GM18858 (cell line): ENCODE data around the gene ALLC.
"Not testable (repeated sequence)": the region's sequence is repeated elsewhere in the genome, so short reads cannot be mapped to it uniquely, and the experiment has no call there.

Experiments used
- ATAC-seq: cut with Tn5 transposase; IDR thresholded peaks from one replicate; pipeline ENCODE4 v1.9.1; 2021; ENCODE audit not compliant: unreplicated experiment

The ALLC gene

DNA sequence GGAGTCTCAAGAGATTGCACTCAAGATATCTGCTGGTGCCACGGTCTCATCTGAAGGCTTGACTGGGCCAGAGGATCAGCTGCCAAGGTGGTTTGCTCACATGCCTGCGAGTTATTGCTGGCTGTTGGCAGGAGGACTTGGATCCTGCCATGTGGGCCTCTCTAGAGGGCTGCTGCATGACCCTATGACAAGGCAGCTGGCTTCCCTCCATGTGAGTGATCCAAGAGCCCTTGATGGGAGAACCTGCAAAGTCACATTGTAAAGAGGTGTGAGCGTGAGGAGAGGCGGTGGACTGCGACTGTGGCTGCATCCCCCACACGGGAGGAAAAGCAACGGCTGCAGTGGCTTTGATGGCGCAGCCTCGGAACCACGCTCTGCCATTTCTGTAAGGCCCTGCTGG, 4.0 kb upstream of the ALLC start:
- no peak for ATAC-seq

DNA sequence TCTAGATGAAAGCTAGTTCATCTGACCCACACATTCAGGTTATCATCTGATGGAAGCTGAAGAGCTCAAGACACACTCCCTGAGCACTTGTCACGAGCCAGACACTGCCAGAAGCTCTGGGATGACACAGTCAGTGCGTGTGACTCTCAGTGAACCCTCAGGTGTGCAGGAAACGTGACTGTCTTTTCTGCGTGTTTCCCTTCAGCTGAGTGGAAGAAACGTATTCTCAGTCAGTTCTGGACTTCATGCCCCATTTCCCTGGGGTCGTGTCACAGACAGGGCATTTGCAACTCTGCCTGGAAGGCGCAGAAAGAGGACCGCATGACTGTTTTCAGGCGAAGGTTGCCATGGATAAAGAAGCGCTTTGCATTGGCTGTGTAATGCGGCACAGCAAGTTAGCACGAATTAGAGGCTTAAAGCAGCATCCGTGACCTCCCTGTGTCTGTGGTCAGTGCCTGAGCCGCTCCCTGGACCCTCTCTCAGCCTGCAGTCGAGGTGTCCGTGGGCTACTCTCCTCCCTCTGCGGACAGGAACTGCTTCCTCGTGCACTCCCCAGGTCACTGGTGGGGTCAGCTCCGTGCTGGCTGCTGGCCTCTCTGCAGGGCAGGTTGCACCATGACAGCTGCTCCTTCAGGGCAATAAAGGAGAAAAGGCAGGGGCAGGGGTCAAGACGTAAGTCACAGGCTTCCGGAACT, 3.3 kb upstream of the ALLC start:
- ATAC-seq = no peak

DNA sequence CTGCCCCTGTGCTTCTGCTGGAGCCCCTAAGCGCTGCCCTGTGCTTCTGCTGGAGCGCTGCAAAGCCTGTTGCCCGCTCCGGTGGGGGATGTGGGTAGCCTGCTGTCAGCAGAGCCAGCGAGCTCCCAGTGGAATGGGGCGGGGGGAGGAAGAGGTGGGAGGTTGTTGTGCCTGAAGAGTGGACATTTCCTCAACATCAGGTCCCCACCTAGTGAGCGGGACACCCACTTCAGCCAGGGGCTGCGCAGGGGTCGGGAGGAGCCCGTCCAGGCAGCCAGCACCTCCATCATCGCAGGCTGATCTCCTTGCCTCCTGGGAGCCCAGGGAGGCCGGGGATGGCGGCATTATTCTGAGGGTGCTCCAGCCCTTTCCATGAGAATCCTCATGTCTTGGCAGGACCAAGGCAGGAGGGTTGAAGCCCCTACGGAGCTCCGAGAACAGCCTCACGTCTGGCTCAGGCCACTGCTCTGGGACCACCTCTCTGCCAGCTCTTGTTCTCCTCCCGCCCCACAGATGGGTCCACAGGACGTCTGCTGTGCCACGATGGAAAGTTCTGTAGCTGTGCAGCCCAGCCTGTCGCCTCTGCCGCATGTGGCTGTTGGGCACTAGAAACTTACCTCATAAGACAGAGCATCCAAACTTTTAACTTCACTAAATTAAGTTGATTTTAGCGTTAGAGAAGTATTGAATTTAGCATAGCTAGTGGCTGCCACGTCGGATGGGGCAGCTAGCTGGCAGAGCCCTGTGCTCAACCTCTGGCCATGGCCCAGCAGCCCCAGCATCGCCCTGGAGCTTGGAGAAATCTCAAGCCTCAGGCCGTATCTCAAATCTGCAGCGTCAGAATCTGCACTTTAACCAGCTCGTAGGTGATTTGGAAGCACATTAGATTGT, 1.9 kb upstream of the ALLC start:
- no peak for ATAC-seq

DNA sequence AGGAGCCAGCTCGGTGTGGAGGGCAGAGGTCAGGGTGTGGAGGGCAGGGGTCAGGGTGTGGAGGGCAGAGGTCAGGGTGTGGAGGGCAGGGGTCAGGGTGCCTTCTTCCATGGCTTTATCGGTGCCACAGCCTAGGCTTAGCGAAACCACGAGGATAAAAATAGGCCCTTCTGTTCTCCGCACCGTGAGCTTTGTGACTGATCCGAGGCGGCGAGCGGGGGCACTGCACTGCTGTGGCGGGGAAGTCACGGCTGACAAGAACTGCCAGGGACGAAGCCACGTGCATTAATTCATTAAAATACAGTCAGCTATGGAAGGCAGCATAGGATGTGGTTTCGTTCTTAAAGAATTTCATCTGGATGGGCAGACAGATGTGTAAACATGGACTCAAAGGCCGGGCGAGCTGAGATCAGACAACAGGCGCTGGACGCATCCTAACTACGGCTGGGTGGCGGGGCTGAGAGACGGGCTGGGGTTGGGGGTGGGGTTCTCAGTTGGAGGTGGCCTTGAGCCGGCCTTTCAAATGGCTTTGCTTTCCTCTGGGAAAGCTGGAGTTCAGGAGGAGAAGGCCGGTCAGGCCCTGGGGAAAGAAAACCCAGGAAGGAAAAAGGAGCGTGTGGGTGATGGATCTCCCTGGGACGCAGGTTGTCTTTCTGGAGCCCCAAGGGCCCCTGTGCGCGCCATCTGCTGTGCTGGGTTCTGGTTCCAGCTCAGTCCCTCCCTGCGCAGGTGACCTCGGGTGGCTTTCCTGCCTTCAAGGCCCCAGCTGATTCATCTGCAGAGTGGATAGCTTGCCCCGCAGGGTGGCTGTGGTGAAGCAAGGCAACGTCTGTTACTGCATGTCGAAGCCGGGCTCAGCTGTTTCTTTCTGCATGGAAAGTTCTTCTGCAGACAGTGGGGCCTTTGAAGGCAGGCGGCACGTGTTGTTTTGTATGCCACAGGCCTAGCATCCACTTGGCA, 958 bp upstream of the ALLC start:
- no peak for ATAC-seq

DNA sequence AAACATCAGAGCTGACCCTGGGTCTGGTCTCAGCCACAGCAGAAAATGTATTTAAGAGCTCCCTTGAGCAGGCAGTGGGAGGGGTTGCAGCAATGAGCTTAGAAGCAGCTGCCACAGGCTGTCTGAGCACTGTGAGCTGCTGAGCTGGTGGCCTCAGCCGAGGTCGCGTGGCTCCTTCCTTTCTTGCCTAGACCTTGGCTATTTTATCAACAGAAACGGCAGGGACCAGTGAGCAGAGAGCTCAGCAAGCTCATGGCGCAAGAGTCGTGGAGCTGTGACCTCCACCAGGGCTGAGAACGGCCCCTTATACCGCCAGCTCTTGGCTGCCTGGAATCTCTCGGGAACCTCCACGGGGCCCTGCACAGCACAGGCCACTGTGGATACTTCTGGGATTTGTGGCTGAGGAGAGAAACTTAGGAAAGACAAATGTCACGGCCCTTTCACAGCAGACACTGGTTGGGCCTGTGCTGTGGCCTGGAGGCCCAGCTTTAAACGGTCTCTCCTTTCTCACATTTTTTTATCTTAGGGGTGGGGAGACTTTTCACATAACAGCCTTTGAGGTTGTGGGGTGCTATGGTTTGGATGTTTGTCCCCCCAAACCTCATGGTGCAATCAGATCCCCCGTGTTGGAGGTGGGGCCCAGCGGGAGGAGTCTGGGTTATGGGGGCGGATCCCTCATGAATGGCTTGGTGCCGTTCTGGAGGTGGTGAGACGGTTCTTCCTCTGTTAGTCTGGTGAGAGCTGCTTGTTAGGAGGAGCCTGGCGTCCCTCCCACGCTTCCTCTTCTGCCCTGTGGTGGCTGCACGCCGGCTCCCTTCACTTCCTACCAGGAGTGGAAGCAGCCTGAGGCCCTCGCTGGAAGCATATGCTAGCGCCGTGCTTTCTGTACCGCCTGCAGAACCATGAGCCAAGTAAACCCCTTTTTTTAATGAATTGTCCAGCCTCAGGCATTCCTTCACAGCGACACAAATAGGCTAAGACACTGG, 1.7 kb downstream of the ALLC start:
- ATAC-seq = no peak

DNA sequence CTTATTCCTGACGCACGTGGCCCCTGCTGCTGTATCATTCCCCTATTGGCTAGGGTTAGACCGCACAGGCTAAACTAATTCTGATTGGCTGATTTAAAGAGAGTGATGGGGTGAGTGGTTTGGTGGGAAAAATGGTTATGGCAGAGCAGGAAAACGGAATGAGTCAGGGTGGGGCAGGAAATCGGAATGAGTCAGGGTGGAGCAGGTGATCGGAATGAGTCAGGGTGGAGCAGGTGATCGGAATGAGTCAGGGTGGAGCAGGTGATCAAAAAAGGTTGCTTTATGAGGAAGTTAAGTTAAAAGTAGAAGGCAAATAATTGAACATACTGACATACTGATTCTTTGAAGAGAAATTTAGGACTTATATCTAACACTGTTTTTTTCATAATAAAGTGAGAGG, 2.6 kb downstream of the ALLC start:
- not testable (repeated sequence) for ATAC-seq

DNA sequence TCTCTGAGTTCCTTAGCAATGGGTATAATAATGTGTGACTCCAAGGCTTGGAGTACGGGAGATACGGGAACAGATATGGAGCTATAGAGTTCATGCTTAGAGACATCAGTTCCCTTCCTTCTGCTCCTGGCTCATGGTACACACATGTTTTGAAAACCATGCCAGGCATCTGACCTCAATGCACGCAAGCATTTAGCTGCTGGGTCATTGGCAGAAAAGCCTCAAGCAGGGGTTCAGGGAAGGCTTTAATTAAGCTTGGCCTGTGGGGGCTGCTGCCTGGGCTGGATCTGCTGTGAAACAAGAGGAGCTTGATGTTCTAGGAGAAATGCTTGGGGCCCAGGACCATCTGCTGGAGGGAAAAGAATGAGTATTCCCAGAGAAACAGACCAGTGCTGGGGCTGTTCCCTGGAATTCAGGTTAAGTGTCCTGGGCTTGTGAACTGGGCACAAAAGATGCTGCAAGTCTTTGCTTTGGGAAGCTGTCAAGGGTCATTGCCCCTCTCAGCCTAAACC, 3.2 kb downstream of the ALLC start:
- no peak for ATAC-seq

DNA sequence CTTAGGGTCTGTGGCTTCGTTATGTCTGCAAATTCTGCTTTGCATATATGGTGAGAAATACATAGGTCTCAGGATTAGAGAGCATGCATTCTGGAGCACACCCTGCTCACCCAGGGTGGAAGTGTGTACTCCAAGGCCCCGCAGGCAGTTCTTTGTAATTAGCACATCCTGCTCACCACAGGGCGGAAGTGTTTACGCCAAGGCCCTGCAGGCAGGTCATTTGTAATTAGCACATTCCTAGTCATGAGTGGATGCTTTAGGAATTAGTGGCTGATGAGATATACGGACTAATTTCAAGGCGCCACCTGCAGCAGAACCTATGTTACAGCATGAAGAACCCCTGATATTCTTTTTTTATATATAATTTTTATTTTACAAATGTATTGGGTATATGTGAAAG, 4.2 kb downstream of the ALLC start:
- no peak for ATAC-seq

DNA sequence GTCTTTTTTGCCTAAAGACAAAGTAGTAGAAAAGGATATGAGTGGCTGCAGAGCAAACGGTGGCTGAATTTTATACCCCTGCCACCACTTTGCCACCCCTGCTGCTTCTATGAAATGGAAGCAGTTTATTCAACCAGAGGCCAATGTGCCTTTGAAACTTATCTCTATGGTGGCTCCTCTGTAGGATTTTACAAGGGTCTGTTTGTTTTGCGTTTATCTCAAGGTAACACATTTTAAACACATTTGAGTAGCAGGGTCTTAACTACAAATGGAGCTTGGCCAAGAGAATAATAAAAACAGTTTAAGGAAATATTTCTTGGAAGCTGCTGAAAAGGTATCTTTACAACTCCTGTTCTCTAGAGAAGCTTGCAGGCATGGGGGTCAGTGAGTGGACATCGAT, 6.1 kb downstream of the ALLC start:
- ATAC-seq = no peak

DNA sequence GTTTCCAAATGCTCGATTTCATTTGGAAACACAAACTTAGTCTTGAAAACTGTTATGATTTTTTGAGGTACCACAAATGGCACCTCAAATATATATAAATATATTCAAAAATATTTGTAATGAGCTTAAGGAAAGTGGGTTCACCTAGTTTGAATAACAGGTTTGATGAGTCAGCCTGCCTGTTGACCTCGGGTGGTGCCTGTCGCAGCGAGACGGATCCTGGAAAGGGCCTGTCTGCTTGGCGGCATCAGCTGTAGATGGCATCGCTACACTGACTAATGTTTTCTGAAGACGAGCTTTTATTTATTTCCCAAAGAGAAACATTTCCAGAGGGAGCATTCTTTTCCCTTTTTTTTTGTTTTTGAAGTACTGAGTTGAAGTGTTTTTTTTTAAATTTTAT, 6.9 kb downstream of the ALLC start:
- ATAC-seq = no peak

DNA sequence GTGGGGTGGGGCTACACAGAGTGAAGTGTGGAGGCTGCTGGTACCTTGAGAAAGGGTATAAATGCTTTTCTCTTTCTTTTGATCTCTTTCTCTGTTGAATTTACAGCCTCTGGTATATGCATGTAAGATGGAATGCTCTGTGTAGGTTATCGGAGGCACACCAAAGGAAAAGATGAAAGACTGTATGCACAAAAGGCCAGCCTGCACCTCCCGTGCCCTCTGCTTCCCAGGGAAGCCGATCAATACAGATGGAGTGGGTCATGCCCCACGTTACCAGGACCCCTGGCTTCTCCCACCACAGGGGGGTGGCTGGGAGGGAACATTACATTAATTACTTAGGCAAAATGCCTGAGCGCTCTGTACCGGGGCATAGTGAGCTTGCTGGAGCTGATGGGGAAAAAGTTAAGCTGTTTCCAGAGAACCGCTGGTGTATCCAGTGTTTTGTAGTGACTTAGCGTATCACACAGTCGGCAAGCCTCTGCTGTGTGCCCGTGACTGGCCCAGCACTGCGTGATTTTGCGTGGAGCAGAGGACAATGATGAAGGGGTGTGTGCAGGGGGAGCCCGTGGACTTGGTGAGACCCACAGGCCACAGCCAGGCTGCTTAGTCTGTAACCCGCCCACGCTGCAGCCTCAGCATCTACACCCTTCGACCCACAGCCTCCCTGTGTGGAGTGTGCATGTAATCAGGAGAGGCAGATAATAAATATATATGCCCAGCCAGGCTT, 8.0 kb downstream of the ALLC start:
- ATAC-seq = no peak

DNA sequence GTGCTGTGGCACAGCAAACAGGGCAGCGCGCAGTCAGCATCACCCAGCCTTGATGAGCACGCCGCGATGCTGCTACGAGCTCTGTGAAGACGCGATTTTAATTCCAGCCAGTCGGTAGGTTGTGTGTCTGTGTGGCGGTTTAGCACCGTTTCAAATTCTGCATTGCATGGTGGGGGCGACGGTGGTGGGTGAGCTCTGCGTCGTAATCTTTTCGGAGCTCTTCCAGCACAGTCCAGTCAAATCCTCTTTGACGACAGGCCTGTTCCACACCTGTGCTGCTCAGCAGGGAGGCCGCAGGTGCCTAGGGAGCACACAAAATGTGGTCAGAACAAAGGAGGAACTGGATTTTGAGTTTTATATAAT, 8.6 kb downstream of the ALLC start:
- ATAC-seq = no peak

DNA sequence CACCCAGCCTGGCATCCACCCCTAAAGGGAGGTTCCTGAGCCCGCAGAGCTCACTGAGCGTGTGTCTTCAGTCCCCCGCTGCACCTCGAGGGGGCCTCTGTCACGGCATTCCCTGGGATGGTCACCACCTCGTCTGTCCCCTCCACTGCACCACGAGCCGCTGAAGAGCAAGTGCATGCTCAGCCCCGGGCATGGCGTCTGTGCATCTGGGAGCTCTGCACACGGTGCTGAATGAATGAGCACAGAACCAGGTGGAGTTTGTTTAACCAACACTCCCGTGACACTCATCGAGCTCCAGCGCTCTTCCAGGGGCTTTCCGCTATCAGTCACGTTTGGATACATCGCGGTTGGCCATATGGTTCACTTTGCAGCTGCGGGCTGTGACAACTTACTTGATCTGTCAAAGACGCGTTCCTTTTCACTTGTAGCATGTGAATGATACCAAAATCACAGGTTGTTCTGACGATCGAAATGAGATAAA, 9.2 kb downstream of the ALLC start:
- ATAC-seq = no peak

DNA sequence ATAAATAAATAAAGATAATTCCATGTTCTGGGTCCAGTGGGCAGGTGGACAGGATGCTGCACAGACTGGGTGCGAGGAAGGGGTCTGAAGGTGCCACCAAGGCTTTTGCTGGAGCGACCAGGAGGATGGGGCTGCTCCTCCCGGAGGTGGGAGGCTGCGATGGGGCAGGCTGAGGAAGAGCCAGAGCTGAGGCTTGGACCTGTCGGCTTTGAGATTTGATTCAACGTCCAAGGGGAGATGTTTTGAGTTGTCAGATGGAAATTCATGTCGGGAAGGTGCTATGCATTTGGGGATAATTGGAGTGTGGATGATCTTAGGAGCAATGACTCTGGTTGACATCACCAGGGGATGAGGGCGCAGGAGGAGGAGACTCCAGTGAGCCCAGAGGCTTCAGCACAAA, 11.7 kb downstream of the ALLC start:
- ATAC-seq = no peak

DNA sequence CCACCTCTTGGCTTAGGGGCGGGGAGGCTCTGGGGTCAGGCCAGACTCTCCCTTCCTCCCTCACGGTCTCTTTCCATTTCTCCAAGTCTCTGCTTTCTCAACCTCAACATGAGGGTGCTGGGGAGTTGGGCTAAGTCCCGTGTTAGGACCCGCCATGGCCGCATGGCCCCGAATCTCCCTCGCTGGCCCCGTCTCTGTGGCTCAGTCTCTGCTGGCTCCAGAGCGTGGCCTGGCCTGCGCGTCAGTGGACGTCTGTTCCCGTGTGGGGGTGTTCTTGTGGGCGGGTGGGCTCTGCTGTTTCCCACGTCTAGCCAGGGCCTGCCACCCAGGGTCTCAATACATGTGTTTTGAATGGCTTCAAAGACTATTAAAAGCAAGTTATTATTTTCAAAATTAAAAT, 12.4 kb downstream of the ALLC start:
- no peak for ATAC-seq

DNA sequence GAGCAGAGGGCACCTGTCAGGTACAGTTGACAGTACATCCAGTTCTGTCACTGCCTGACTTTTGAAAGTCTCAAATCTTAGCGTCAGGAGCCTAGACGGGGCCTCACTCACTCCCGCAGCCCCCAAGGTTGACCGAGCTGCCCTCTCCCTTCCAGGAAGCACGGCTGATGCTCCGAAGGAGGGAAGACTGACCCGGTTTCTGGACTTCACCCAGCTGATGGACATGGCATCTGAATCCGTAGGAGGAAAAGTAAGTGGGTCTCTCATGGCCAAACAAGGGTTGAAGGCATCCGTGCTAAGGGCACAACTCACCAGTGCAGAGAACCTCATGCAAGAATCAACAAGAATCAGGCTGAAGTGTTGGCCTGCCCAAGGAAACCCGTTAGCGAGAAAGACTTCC, 12.9 kb downstream of the ALLC start:
- ATAC-seq = no peak

DNA sequence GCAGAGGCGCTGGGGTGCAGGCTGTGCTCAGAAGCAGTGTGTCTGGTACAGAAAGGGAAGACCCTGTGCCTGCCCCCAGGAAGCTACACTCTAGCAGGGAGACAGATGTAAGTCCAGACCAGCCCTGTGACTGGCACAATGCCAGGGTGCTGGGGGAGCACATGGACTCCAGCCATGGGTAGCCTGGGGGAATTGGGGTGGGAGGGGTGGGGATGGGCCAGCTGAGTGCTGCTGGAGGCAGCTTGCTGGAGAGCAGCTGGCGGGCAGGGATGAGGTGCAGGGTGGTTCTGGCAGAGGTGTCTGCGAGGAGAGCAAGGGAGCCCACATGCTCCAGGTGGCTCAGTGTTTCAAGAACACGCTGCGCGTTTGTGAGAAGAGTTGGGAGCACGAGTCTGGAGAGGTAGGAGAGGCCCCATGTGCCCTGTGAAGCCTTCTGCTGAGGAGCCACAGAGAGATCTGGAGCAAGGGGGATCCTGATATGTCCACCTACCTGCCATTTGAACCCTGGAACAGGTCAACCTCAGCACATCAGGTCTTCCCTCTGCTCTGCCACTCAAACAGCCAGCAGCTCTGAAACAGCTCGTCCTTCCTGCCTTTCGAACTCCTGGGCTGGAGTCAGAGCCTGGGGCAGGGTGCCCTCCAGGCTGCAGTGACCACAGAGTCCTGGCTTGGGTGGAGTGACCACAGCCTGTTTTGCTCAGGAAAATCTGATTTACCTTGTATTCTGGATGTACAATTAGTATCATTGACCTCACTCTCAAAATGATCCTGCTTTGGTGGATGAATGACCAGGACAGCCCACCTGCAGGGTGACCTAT, 15.1 kb downstream of the ALLC start:
- ATAC-seq = no peak

DNA sequence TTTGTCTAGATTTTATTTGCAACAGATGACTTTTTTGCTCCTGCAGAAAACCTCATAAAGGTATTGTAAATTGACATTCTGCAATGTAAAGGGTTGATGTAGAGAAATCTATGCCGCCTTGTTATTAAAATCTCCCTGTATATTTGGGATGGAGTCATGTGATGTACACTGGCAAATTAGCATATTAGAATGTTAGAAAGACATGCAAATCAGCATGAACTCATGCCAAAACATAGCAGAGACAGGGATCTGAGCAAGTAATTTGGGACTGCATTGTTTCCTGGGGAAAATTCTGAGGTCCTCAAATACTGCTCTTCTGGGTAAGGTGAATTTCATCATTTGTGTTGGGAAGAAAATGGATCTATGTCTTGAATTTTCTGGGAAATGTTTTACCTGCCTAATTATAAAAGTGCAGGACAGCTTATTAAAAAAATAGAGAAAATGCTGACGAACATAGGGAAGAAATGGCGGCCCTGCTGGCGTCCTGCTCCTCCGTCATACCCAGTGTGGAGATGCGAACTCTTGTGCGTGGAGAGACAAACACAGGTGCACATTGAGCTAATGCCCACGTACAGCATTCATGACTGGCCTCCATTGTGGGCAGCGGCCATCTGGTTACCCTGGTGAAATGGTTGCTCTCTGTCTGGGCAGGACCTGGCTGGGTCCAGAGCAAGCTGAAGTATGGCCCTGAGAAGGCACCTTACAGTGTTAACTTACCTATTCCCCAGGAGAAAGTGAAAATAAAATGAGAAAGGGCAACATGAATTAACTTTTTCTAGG, 16.3 kb downstream of the ALLC start:
- no peak for ATAC-seq
